NCI-H510A treated with DMSO at 0.1 percent for 48 hours (cell line): Measurements from ENCODE around the gene CST3.
"Not testable (repeated sequence)": the region's sequence is repeated elsewhere in the genome, so short reads cannot be mapped to it uniquely, and the experiment has no call there.

ENCODE experiments used
- DNase-seq: peaks from one replicate; lab custom pipeline; 2025; lab: John Stamatoyannopoulos, UW

The CST3 gene

GRCh38 chr20:23661002-23661429 lies 23.3 kb upstream of the CST3 start:
- DNase-seq: no peak

GRCh38 chr20:23659989-23660837 lies 22.5 kb upstream of the CST3 start:
- no peak for DNase-seq

GRCh38 chr20:23659610-23659988 lies 21.8 kb upstream of the CST3 start:
- DNase-seq: not testable (repeated sequence)

GRCh38 chr20:23658989-23659609 lies 21.3 kb upstream of the CST3 start:
- DNase-seq: no peak

GRCh38 chr20:23658336-23658735 lies 20.6 kb upstream of the CST3 start:
- DNase-seq: no peak

GRCh38 chr20:23657202-23657601 lies 19.4 kb upstream of the CST3 start:
- DNase-seq: no peak

- DNase-seq: no peak
Observed at GRCh38 chr20:23656372-23656771, 18.6 kb upstream of the CST3 start.

- no peak for DNase-seq
Observed at GRCh38 chr20:23655491-23656211, 17.9 kb upstream of the CST3 start.

- DNase-seq: no peak
Observed at GRCh38 chr20:23654717-23655116, 17.0 kb upstream of the CST3 start.

GRCh38 chr20:23654000-23654399 lies 16.2 kb upstream of the CST3 start:
- no peak for DNase-seq

- no peak for DNase-seq
Observed at GRCh38 chr20:23653400-23653938, 15.7 kb upstream of the CST3 start.

GRCh38 chr20:23652926-23653325 lies 15.2 kb upstream of the CST3 start:
- DNase-seq: no peak

GRCh38 chr20:23652371-23652770 lies 14.6 kb upstream of the CST3 start:
- DNase-seq: no peak

- DNase-seq: no peak
Observed at GRCh38 chr20:23651117-23651516, 13.4 kb upstream of the CST3 start.

- no peak for DNase-seq
Observed at GRCh38 chr20:23649830-23650417, 12.2 kb upstream of the CST3 start.

- no peak for DNase-seq
Observed at GRCh38 chr20:23649242-23649641, 11.5 kb upstream of the CST3 start.

GRCh38 chr20:23647346-23647745 lies 9.6 kb upstream of the CST3 start:
- no peak for DNase-seq

- DNase-seq: no peak
Observed at GRCh38 chr20:23646106-23646873, 8.5 kb upstream of the CST3 start.

GRCh38 chr20:23645575-23645974 lies 7.8 kb upstream of the CST3 start:
- no peak for DNase-seq

GRCh38 chr20:23644164-23644563 lies 6.4 kb upstream of the CST3 start:
- no peak for DNase-seq

GRCh38 chr20:23643659-23644058 lies 5.9 kb upstream of the CST3 start:
- no peak for DNase-seq
